Adrenal gland (tissue), 12 donors: Measurements from ENCODE around the gene GATA2. TPM values are rescaled to one million over a fixed set of nuclear protein-coding genes. Genes with fewer than 3 reads are reported as not detected.

Source experiments
- DNase-seq, 7 donors: peaks; one replicate each; pipeline ENCODE4 v3.0.0-alpha.2; 2019 to 2020
- H3K27ac ChIP-seq, 5 donors: fragments of 200-600 bp; sonication (generic) in 4 of 5; 1 replicate in 3 of 5; 2 replicates in 2 of 5; pipeline versions ENCODE4 v1.5.1 to v1.8.0; 2016 to 2020; ENCODE audit warnings: mild to moderate bottlenecking in 1 of 5
- H3K27me3 ChIP-seq: fragments of 200-600 bp; 2 replicates; pipeline ENCODE4 v1.8.0; 2021
- H3K36me3 ChIP-seq, 2 donors: fragments of 200-600 bp; replicated peaks in 1 of 2; 1 replicate in 1 of 2; 2 replicates in 1 of 2; pipeline versions ENCODE4 v1.5.1 to v1.8.0; 2018 to 2022
- H3K4me1 ChIP-seq, 2 donors: fragments of 200-600 bp; replicated peaks in 1 of 2; 1 replicate in 1 of 2; 2 replicates in 1 of 2; pipeline versions ENCODE4 v1.5.1 to v1.8.0; 2018 to 2021
- H3K4me3 ChIP-seq, 4 donors: fragments of 200-600 bp; sonication (generic) in 3 of 4; one replicate each; pipeline ENCODE4 v1.5.1; 2016 to 2018
- H3K9me3 ChIP-seq, 3 donors: fragments of 200-600 bp; sonication (generic) in 1 of 3; replicated peaks in 1 of 3; 1 replicate in 2 of 3; 2 replicates in 1 of 3; pipeline versions ENCODE4 v1.5.1 to v1.8.0; 2016 to 2021
- POLR2A ChIP-seq, 2 donors: fragments of 450-650 bp; IDR thresholded peaks; one replicate each; pipeline ENCODE4 v1.6.1; 2017; ENCODE audit warnings: antibody characterized with exemption in 2 of 2, mild to moderate bottlenecking in 2 of 2, moderate library complexity in 1 of 2
- WGBS, 4 donors: extraction: QIAGEN DNeasy Blood & Tissue Kit in 2 of 4; methylation state at CpG; one replicate each; pipeline versions ENCODE4 v1.1.5 to v1.1.7; 2013 to 2017; 5-methylcytosine and 5-hydroxymethylcytosine counted together
- intact Hi-C, 2 donors: fragments of 100-400 bp; cut with DNase I; formaldehyde crosslinking; loops; one replicate each; pipeline versions ENCODE4 v1.14.1 to v1.15.0; 2022 to 2023
- polyA plus RNA-seq, 3 donors: library from polyadenylated mRNA; stranded (reverse); fragments of 200-250 nt in 2 of 3; fragments of 350-450 nt in 1 of 3; fragmentation: Illumina TruSeq in 1 of 3; extraction: RNeasy Lipid Tissue Mini Kit (QIAGEN cat#74804) in 1 of 3; gene quantifications; one replicate each; pipeline ENCODE4 v1.2.3, GENCODE V29; 2013 to 2014
- total RNA-seq, 9 donors: library from RNA; depleted of rRNA in 4 of 9; stranded (reverse); fragments of >200 nt in 4 of 9; fragments of 120-200 nt in 1 of 9; fragmentation: NEBNext Ultra II Directional in 1 of 9; extraction: Animal tissue kit (Norgen Biotek cat#: 25700) in 1 of 9; gene quantifications; one replicate each; pipeline versions ENCODE4 v1.1.0 to v1.2.4, GENCODE V29; 2013 to 2023
- TF ChIP-seq, protein P1 (sequence below), 6 experiments: fragments of 450-650 bp in 4 of 6; fragments of 200-600 bp in 2 of 6; sonication (generic) in 1 of 6; IDR thresholded peaks; 1 replicate in 5 of 6; 2 replicates in 1 of 6; pipeline versions ENCODE4 v1.5.1 to v1.8.0; 2016 to 2021; ENCODE audit warnings: antibody characterized with exemption in 6 of 6, mild to moderate bottlenecking in 2 of 6, moderate library complexity in 1 of 6
- donor health status: healthy with polysubstance abuse.
- donor health status: Bipolar disorder and iron deficiency.
- donor health status: DM: yes; HTN: yes; CAD: no.
- donor health status: DM: no; HTN: no; CAD: no.
- donor health status: DM: no; HTN: no; CAD: no.
- donor health status: DM: yes; HTN: yes; CAD: no.

GATA2 gene
- total and polyA plus RNA-seq, 12 donors, result 3.4 to 37.5 (median 7.4) TPM

DNA sequence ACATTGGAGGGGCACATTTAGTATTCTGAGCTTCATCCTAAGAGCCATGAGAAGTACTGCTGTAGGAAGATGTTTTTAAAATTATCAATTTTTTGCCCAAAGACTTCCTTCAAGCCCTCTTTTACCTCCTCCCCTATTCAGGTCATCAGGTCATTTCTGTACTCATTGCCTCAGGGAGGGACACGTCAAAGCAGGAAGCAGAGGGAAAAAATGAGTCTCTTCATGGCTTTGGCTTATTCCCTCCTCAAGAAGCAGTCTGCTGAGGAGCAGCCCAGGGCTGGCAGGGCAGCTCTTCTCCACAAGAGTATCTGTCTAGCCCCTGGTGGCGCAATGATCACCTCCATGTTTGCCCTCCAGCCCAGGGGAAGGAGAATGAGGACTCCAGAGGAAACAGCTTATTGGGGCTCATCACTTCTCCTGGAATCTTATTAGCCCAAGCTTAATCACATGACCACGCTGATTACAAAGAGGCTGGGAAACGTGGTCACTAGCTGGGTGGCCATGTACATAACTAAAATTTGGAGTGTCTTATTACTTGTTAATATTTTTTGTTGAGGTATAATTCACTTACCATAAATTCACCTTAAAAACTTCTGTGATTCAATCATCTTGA lies 44.2 kb upstream of the GATA2 start:
- intact Hi-C loops, result no loop called here
- Histone ChIP-seq H3K4me3 (no peak overlapping the region), H3K36me3 (no peaks in the 10 kb centered on the region), H3K27ac (no peak overlapping the region), H3K9me3 (no peaks in the 10 kb centered on the region), H3K4me1 (no peaks in the 10 kb centered on the region), H3K27me3 (peaks cover 24% of the 10 kb centered on the region)
- 62 to 75% (median 68%) methylated on average over 4 of the region's 4 CpGs for WGBS, 4 donors
- DNase-seq, result no peak
- TF ChIP-seq, protein P1, sequence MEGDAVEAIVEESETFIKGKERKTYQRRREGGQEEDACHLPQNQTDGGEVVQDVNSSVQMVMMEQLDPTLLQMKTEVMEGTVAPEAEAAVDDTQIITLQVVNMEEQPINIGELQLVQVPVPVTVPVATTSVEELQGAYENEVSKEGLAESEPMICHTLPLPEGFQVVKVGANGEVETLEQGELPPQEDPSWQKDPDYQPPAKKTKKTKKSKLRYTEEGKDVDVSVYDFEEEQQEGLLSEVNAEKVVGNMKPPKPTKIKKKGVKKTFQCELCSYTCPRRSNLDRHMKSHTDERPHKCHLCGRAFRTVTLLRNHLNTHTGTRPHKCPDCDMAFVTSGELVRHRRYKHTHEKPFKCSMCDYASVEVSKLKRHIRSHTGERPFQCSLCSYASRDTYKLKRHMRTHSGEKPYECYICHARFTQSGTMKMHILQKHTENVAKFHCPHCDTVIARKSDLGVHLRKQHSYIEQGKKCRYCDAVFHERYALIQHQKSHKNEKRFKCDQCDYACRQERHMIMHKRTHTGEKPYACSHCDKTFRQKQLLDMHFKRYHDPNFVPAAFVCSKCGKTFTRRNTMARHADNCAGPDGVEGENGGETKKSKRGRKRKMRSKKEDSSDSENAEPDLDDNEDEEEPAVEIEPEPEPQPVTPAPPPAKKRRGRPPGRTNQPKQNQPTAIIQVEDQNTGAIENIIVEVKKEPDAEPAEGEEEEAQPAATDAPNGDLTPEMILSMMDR (IDR thresholded peaks at IDR 0.05), result no peak
- no peak for TF ChIP-seq POLR2A (IDR thresholded peaks at IDR 0.05)

DNA sequence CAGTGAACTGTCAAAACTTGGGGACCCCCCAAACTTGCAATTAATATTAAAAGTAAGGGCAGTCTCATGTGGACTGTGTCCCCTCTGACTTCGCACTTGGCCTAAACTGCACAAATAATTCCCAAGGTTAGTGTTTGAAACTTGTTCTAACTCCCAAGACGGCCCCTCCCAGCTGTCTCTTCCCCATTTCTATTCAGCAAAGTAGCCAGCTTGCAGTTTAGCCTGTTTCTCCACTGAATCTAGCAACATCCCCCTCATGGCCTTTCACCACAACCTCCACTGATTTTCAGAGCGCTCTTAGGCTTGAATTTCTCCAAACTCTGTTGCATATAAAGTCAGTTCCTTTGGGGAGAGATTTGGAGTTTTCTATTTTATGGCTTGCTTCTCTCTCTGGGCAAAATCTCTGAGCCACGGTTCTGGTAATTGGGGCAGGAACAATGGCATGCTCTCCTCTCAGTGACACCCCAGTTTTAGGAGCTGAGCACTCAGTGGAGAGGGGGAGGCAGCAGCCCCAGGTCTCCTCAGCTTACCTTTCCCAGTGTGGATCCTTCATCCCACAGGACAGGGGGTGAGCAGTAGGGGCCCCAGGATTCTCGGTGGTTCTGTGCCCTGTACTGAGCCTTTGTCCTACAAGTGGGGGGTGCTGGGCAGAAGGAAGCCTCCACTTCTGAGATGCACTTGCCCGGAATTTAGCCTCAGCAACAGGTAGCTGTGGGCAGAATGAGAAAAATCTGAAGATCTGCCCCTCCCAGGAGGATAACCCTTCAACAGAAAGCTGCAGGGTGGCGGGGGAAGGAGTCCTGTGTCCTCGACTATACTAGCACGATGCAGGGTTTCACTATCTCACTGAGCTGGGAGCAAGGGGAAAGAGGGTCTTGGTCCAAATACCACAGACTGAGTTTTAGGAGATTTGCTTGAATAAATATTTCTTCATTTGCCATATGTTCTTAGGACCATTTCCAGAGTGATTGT lies 39.3 kb upstream of the GATA2 start:
- DNase-seq, result no peak
- no peak for TF ChIP-seq POLR2A (IDR thresholded peaks at IDR 0.05)
- TF ChIP-seq, protein P1 (IDR thresholded peaks at IDR 0.05), result no peak
- Histone ChIP-seq H3K36me3 (no peaks in the 10 kb centered on the region), H3K4me1 (no peaks in the 10 kb centered on the region), H3K27me3 (peaks cover 18% of the 10 kb centered on the region), H3K4me3 (no peak overlapping the region), H3K27ac (no peak overlapping the region), H3K9me3 (no peaks in the 10 kb centered on the region)
- intact Hi-C loops, result no loop called here
- WGBS, 4 donors, result 55 to 69% (median 62%) methylated on average over 8 to 9 of the region's 9 CpGs

DNA sequence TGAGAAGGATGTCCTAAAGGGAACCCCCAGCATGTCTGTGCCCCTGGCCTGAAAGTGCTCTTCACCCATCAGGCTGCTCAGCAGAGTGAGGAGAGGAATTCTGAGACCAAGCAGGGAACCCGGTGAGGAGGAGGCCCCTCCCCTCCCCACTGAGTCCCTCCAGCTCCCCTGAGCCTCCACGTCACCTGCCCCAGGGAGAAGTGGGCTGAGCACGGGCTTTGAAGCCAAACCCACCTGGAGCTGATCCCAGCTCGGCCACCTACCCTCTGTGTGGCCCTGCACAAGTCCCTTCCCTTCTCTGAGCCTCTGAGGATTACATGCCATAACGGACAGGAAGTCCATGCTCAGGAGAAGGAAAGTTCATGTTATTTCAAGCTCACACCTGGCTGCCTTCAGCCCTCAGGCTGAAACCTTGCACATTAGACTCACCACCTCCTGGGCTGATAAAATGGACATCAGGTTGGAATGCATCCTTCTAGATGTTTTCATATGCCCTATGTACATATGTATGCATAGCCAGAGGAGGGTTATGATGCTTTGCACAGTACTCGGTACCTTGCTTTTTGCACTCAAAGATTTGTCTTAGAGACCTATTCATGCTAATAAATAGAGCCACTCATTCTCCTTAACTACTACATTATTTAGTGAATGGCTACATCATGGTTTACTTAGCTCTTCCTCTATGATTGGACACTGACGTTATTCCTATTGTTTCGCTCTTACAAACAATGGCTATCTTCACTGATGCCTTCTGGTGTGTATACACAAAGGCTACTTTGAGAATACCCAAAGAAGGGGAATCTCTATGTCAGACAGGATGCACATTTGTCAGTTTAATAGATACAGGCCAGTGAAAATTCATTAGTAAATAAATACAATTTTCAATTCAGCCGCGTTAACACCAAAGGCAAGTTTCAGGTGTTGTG lies 31.6 kb upstream of the GATA2 start:
- Histone ChIP-seq H3K9me3 (no peaks in the 10 kb centered on the region), H3K27me3 (no peaks in the 10 kb centered on the region), H3K4me3 (no peak overlapping the region), H3K36me3 (no peaks in the 10 kb centered on the region), H3K27ac (no peak overlapping the region), H3K4me1 (no peaks in the 10 kb centered on the region)
- TF ChIP-seq, protein P1 (IDR thresholded peaks at IDR 0.05), result no peak
- DNase-seq, result no peak
- intact Hi-C loops, result no loop called here
- WGBS, 4 donors, result 69 to 78% (median 70%) methylated on average over 7 to 10 of the region's 10 CpGs

DNA sequence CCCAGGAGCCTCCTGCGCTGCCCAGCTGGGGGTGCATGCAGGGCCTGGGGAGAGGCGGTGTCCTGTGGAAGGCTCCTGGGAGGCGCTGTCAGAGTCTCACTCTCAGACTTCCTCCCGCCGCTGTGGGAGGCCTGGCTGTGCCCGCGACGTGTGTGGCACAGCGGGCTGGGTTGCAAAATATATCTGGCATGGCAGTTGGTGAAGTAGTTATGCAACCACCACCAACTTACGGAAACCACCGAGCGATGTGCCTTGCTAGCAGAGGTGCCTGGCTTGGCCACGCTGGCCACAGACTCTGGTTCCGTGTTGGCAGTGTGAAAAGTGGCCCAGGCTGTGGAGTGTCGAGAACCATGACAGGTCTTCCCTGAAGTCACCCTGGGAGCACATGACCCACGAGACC lies 30.6 kb upstream of the GATA2 start:
- DNase-seq, result no peak
- TF ChIP-seq, protein P1 (IDR thresholded peaks at IDR 0.05), result no peak
- TF ChIP-seq POLR2A (IDR thresholded peaks at IDR 0.05), result no peak
- H3K36me3 ChIP-seq, result no peaks in the 10 kb centered on the region
- no peak overlapping the region for H3K4me3 ChIP-seq
- WGBS, 4 donors, result 75 to 98% (median 88%) methylated on average over 10 to 16 of the region's 16 CpGs
- H3K27ac ChIP-seq, result no peak overlapping the region
- no peaks in the 10 kb centered on the region for H3K4me1 ChIP-seq
- intact Hi-C loops, result no loop called here
- H3K9me3 ChIP-seq, result no peaks in the 10 kb centered on the region
- no peaks in the 10 kb centered on the region for H3K27me3 ChIP-seq
